ENCODE measurements around the gene MAGEA2.
"Not testable (repeated sequence)": the region's sequence is repeated elsewhere in the genome, so short reads cannot be mapped to it uniquely, and the experiment has no call there.

MAGEA2 gene

GRCh38 chrX:152753686-152754650 is at the start of gene MAGEA2:
MAGEA2 (minus strand) TSS chrX:152753842; CDS start chrX:152751363, 2,479 bp downstream.
- DNase-seq (ENCODE audit: low read depth, low spot score); H3K9ac ChIP-seq (ENCODE audit: insufficient read length, low read depth); H3K9me3 ChIP-seq (ENCODE audit: insufficient read depth, low read length); H3K4me1 ChIP-seq (ENCODE audit: insufficient read depth, insufficient read length); H3K4me3 ChIP-seq (ENCODE audit: insufficient read length, low read depth); H3K36me3 ChIP-seq (ENCODE audit: insufficient read depth, insufficient read length, low read length); H3K27me3 ChIP-seq (ENCODE audit: insufficient read depth, insufficient read length): not testable (repeated sequence)

DNA sequence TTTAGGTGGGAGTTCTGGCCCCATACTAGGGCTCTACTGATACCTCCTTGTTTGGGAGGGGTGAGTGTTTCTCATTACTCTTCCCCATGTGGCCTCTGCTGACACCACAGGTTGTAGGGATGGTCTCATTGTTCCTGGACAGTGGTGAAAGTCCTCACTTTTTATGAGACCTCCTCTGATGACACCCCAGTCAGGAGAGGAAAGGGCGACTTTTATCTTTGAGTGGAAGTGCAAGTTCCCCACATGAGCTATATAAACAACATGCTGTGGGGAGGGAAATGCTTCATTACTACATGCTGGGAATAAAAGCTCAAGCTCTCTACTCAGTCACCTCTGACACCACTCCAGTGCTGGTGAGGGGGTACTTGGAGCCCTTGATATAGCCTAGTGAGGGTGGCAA is 45.3 kb upstream of the MAGEA2 start:
- H3K27me3 ChIP-seq (ENCODE audit: insufficient read depth, insufficient read length), result no peaks in the 10 kb centered on the region
- H3K9me3 ChIP-seq (ENCODE audit: insufficient read depth, low read length), result no peaks in the 10 kb centered on the region
- no peak overlapping the region for H3K4me3 ChIP-seq (ENCODE audit: insufficient read length, low read depth)
- no peak for DNase-seq (ENCODE audit: low read depth, low spot score)
- no peaks in the 10 kb centered on the region for H3K4me1 ChIP-seq (ENCODE audit: insufficient read depth, insufficient read length)
- no peaks in the 10 kb centered on the region for H3K36me3 ChIP-seq (ENCODE audit: insufficient read depth, insufficient read length, low read length)
- TF ChIP-seq YY1 (IDR thresholded peaks at IDR 0.05; ENCODE audit: insufficient read depth, insufficient read length) (no peak), SUZ12 (IDR thresholded peaks at IDR 0.05; ENCODE audit: extremely low read depth, insufficient read depth, insufficient read length) (no peak), ZNF274 (IDR thresholded peaks at IDR 0.05; ENCODE audit: low read depth, low read length) (no peak)
- no peak overlapping the region for H3K9ac ChIP-seq (ENCODE audit: insufficient read length, low read depth)

DNA sequence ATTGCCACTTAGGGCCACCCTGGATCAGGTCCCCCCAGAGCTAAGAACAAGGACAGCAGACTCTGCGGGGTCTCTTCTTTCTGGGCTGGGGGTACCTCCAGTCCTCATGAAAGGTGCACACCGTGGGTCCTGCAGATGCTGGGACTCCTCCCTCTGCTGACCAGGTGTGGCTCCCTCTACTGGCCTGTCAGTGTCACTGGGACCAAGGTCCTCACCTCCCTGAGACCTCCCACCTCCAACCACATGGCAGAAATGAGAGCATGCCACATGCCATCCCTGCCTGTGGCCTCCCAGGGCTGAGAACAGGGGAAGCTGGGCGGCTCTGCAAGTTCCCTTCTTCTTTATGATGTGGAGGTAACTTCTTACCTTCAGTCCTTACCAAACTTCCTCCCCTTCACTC is 33.4 kb upstream of the MAGEA2 start:
- H3K4me1 ChIP-seq (ENCODE audit: insufficient read depth, insufficient read length); DNase-seq (ENCODE audit: low read depth, low spot score); H3K27me3 ChIP-seq (ENCODE audit: insufficient read depth, insufficient read length); H3K4me3 ChIP-seq (ENCODE audit: insufficient read length, low read depth); H3K9ac ChIP-seq (ENCODE audit: insufficient read length, low read depth); H3K9me3 ChIP-seq (ENCODE audit: insufficient read depth, low read length); H3K36me3 ChIP-seq (ENCODE audit: insufficient read depth, insufficient read length, low read length): not testable (repeated sequence)

- not testable (repeated sequence) for H3K27me3 ChIP-seq (ENCODE audit: insufficient read depth, insufficient read length); H3K36me3 ChIP-seq (ENCODE audit: insufficient read depth, insufficient read length, low read length); H3K9ac ChIP-seq (ENCODE audit: insufficient read length, low read depth); H3K4me3 ChIP-seq (ENCODE audit: insufficient read length, low read depth); H3K4me1 ChIP-seq (ENCODE audit: insufficient read depth, insufficient read length); DNase-seq (ENCODE audit: low read depth, low spot score); H3K9me3 ChIP-seq (ENCODE audit: insufficient read depth, low read length)
Observed at GRCh38 chrX:152769549-152770289, 16.1 kb upstream of the MAGEA2 start, which contains the start of gene MAGEA6. MAGEA6 (minus strand) TSS chrX:152769689; CDS start chrX:152767650, 2,039 bp downstream.

DNA sequence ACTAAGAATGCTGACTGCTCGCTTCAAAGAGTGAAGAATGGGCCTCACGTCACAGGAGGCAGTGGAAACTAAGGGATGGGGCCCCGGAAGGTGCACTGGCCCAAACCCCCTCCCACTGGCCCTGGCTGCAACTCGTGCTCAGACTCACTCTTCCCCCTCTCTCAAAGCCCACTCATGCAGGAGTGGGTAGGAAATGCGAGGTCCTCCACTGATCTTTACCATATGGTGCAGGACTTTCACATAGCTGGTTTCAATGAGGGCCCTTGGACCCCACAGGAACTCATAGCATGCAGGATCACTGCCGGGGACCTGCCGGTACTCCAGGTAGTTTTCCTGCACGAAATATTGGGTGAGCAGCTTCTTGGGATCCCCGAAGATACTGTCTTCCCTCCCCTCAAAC is 12.9 kb upstream of the MAGEA2 start:
- not testable (repeated sequence) for H3K4me3 ChIP-seq (ENCODE audit: insufficient read length, low read depth); H3K36me3 ChIP-seq (ENCODE audit: insufficient read depth, insufficient read length, low read length); H3K9me3 ChIP-seq (ENCODE audit: insufficient read depth, low read length); H3K4me1 ChIP-seq (ENCODE audit: insufficient read depth, insufficient read length); H3K9ac ChIP-seq (ENCODE audit: insufficient read length, low read depth); DNase-seq (ENCODE audit: low read depth, low spot score); H3K27me3 ChIP-seq (ENCODE audit: insufficient read depth, insufficient read length)

GRCh38 chrX:152761582-152761981 is 7.9 kb upstream of the MAGEA2 start:
- not testable (repeated sequence) for H3K4me1 ChIP-seq (ENCODE audit: insufficient read depth, insufficient read length); H3K9ac ChIP-seq (ENCODE audit: insufficient read length, low read depth); H3K9me3 ChIP-seq (ENCODE audit: insufficient read depth, low read length); H3K36me3 ChIP-seq (ENCODE audit: insufficient read depth, insufficient read length, low read length); H3K4me3 ChIP-seq (ENCODE audit: insufficient read length, low read depth); DNase-seq (ENCODE audit: low read depth, low spot score); H3K27me3 ChIP-seq (ENCODE audit: insufficient read depth, insufficient read length)

DNA sequence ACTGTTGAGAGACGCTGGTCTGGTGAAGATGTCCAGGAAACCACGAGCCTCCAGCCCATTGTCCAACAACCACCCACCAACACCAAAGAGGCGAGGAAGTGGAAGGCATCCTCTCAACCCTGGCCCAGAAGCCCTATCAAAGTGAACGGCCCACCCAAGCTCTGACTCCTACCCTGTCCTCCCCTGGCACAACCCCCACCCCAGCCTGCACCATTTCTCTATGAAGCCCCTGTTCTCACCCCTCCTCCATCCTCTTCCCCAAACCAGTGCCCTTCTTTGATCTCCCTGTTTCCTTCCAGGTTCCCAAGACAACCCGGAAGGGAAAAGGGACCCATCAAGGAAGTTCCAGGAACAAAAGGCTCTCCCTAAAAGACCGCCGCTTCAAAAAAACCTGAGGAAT is 5.9 kb upstream of the MAGEA2 start:
- not testable (repeated sequence) for H3K27me3 ChIP-seq (ENCODE audit: insufficient read depth, insufficient read length); H3K4me3 ChIP-seq (ENCODE audit: insufficient read length, low read depth); H3K36me3 ChIP-seq (ENCODE audit: insufficient read depth, insufficient read length, low read length); H3K4me1 ChIP-seq (ENCODE audit: insufficient read depth, insufficient read length); DNase-seq (ENCODE audit: low read depth, low spot score); H3K9ac ChIP-seq (ENCODE audit: insufficient read length, low read depth); H3K9me3 ChIP-seq (ENCODE audit: insufficient read depth, low read length)

DNA sequence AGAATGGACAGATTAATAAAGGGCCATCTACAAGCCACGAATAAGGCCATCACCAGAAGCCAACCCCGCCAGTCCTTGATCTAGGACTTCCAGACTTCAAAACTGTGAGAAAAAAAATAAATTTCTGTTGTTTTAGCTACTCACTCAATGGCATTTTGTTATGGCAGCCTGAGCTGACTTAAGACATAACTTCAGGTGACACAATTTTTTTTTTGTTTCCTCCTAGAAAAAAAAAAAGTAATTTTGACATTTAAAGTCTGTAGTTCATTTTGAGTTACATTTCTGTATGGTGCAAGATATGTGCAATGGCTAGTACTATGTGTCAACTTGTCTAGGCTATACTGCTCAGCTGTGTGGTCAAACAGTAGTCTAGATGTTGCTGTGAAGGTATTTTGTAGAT is 5.3 kb upstream of the MAGEA2 start, which contains the start of gene CSAG3:
TSS of gene CSAG3 (plus strand) at position 301 of the 400 bp plus-strand sequence.
- not testable (repeated sequence) for H3K9ac ChIP-seq (ENCODE audit: insufficient read length, low read depth); H3K9me3 ChIP-seq (ENCODE audit: insufficient read depth, low read length); H3K36me3 ChIP-seq (ENCODE audit: insufficient read depth, insufficient read length, low read length); H3K4me3 ChIP-seq (ENCODE audit: insufficient read length, low read depth); DNase-seq (ENCODE audit: low read depth, low spot score); H3K27me3 ChIP-seq (ENCODE audit: insufficient read depth, insufficient read length); H3K4me1 ChIP-seq (ENCODE audit: insufficient read depth, insufficient read length)

DNA sequence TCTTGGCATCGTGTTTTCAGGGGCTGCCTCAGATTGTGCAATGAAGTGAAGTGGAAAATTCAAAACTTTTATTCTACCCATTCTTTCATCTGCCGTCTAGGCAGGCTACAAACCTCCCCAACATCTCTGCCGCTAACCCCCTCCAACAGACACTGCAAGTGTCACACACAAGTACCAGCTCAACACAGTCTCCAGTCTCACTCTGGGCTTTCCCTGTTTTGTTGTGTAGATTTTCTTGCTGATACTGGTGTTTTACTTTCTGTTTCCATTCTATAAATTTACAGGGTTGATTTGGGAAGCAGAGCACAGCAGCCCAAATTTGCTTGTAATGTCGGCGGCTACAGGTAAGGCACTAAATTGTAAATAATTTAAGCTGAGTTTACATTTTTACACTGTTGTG is 1.2 kb upstream of the MAGEA2 start:
- H3K4me3 ChIP-seq (ENCODE audit: insufficient read length, low read depth); H3K9me3 ChIP-seq (ENCODE audit: insufficient read depth, low read length); H3K36me3 ChIP-seq (ENCODE audit: insufficient read depth, insufficient read length, low read length); H3K9ac ChIP-seq (ENCODE audit: insufficient read length, low read depth); H3K27me3 ChIP-seq (ENCODE audit: insufficient read depth, insufficient read length); H3K4me1 ChIP-seq (ENCODE audit: insufficient read depth, insufficient read length); DNase-seq (ENCODE audit: low read depth, low spot score): not testable (repeated sequence)
